Activated CD4-positive, alpha-beta T cell treated with anti-CD3 and anti-CD28 coated beads, Interleukin-10, Interleukin-2, amounts not matched to agents 100 ng/mL and 50 ng/mL, durations not matched to agents 16 hours and 8 hours (primary cell): ENCODE data around the gene LRRC27.

Experiments used
- DNase-seq: peaks from one replicate; pipeline ENCODE4 v3.0.0-alpha.2; 2020

Gene LRRC27

DNA sequence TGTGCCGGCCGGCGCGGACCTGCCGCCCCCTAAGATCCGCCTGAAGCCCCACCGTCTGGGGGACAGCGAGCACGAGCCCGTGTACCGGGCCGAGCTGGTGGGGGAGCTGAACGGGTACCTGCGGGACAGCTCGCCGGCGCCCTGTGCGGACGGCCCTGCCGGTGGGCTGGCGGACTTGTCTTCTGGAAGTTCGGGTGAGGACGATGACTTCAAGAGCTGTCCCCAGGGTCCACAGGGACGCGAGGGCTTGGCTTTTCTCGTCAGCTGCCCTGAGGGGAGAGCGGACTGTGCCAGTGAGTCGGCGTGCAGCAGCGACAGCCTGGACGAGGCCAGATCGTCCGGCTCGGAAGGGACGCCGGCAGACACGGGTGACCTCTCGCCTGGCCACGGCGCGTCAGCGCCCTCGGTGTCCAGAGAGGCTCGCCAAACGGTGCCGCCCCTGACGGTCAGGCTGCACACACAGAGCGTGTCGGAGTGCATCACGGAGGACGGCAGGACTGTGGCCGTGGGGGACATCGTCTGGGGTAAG, 73.5 kb downstream of the LRRC27 start:
- DNase-seq = no peak

DNA sequence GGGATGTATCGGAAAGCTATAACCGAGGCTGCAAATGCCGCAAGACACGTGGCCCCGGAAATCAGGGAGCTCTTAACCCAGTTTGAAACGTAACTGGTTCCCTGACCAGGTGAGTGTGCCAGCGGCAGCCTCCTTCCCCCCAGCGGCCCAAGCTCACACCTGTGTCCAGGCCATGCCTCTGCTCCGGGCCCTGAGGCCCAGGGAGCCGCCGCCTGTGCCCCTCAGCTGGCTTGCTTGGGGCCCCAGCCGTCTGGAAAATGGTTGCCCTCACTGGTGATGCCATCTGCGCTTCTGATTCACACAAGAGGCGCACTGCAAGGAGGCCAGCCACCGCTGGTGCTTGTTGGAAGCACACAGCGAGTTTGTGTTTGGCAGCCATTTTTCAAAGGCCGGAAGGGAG, 74.2 kb downstream of the LRRC27 start:
- DNase-seq = no peak

DNA sequence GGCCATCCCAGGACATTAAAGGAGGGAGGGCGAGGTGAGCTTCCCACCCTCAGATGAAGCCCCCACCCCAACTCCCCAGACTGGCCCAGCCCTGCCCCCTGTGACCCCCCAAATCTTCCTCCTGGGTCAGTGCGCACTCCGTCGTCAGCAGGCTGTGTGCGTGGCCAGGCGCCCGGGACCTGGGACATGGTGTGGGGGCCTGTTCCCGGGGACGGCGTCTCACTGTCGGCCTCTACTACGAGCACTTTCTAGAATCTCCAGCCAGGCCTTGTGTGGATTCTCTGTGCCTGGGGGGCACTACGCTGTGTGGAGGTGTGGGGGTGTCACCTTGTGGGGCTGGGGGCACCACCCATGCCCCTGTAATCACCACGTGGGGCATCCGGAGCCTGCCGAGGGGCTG, 74.8 kb downstream of the LRRC27 start:
- DNase-seq = no peak

DNA sequence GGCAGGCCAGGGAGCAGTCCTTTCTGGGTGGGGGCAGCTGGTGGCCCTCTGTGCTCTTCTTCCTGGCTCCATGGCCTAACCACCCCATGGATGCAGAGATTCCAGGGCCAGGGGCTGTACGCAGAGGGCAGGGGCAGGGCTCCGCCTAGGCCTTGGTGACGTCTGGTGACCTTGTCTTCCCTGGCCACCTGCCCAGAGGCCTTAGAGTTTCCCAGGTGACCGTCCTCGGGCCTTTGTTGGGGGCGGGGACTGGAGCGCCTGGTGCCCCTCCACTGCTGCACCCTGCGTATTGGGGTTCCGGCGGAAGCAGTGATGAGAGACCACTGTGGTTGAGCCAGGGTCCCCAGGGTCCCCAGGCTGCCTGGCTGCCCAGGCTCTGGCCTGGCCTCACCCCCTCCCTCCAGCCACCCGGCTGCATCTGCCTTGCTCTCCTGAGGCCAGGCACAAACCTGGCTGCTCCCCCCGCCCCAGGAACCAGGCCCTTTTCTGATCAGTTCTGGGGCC, 75.3 kb downstream of the LRRC27 start:
- no peak for DNase-seq

DNA sequence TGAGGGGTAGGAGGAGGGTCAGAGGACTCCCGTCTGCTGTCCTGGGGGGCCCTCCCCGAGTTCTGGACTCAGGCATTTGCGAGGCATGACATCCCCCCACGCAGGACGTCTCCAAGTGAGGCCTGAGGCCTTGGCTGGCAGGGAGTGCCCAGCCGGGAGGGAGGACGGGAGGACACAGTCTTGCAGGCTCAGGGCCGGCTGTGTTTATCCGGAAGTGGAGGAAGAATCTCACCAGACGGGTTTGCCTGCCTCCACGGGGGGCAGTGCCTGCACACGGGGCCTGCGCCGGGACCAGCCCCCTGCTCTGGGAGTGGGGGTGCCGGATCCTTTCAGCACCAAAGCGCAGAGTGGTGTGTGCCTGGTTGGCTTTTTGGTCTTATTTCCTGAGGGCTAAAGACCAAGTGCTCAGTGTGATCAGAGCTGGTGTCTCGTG, 75.9 kb downstream of the LRRC27 start:
- no peak for DNase-seq

DNA sequence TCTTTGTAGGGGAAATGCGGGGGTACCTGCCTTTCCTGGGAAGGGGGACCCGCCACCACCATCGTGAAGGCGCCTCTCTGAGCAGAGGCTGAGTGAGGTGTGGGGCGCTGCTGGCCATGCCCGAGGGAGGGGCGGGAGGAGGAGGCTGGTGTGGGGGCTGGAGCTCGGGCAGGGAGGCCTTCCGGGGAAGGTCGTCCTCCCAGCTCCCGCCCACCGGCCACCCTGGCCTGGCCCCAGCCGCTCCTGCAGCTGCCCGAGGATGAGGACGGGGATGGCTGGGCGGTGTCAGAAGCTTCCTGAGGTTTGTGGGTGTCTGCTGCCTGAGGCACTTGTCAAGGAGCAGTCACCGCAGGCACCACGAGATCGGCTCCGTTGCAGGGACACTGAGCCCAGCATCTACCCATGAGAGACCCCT, 76.4 kb downstream of the LRRC27 start:
- no peak for DNase-seq

DNA sequence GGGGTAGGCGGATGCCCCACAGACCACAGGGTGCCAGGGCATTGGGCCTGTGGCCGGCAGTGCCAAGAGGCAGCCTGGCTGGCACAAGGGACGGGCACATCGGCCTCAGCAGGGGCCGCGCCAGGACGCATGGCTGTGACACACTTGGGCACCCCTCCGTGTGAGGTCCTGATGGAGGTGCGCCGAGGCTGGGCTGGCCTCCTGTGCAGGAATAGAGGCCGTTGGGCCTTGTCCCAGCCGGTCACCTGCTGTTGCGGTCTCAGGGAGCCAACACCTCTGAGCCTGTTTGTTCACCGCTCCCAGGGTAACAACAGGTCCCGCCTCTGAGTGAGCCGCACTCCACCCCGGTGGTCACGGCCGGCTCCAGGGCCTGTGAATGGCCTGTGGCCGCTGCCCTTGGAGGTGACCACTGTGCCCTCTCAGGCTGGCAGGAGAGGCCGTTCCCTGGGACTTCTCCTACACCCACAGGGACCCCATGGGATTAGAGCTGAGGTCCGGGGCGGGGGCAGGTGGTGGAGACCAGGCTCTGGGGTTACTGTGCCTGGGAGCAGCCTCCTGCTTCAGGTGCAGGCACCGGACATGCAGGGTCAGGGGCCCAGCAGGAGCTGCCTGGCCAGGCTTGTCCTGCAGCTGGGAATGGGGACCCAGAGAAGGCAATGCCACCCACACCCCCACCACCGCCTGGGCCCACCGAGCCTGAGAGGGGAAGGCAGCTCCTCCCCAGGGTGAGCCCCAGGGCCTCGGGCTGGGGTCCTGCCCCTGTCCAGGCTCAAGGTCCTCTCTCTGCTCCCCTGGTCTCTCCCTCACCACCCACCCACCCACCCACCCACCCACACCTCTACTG, 77.1 kb downstream of the LRRC27 start:
- DNase-seq = no peak

DNA sequence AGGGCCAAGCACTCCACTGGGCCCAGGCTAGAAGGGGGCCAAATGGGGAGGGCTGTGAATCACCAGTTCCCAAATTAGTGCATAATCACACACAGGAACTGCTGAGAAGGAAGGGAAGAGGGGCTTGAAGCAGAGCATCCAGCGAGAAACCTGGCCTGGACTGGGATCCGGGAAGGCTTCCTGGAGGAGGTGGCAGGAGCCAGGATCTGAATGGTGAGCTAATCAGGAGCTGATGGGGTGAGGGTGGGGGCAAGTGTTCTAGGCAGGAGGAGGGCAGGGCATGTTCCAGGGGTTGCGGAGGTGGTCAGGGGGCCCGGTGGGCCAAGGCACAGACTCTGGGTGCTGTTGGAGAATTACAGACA, 77.7 kb downstream of the LRRC27 start:
- no peak for DNase-seq

DNA sequence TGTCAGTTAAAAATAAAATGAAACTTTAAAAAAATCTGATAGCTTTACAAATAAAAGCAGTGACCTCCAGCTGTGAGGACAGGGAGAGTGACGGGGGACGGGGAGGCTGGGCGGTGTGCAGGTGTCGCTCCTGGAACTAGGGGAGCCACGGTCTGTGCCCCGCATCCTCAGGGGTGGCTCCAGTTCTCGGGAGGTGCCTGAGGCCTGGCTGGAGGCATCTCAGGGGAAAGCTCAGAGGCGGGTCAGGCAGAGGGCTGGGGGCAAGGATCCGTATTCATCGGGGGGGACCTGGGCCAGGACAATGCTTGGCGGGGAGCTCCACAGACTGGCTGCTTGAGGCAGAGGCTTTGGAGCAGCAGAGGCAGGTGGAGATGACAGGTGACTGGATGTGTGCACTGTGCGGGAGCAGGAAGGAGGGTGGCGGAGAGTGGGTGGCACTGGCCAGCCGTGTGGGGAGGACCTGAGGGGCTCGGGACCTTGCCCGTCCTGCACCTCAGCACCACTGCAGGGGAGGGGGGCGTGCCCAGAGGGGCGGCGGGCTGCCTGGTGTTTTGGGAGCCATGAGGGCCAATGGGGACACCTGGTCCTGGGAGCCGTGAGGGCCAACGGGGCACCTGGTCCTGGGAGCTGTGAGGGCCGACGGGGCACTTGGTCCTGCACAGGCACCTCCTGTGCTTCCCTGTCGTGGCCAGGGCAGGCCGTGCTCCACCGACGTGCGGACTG, 78.2 kb downstream of the LRRC27 start:
- no peak for DNase-seq

DNA sequence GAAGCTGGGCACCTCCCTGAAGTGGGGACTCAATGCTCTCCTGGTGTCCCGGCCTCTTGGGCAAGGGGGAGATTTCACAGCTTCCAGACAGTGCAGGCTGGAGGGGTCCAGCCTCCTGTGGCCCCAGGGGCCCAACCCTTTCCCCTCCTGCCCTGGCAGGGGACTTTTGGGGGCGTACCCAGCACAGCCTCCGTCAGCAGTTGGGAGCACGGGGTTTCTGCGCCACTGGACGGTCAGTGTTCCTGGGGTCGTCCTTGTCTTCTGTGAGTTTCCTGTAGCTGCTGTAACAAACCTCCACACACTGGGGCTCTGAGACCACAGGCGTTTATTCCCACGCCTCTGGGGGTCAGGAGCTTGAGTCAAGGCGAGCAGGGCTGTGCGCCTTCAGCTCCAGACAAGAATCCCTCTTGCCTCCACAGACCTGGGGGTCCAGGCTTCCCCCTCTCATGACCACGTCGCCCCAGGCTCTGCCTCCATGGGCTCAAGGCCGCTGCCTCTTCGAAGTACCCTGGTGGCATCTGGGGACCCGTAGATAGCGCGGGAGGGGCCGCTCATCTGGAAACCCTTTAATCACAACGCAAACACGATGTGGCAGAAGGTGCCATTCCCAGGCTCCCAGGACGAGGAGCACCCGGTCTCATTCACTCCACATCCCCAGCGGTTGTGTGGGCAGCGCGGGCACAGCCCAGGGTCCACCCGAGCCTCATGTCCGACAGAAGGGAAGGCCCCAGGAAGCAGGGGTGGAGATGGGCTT, 79.0 kb downstream of the LRRC27 start:
- DNase-seq = no peak

DNA sequence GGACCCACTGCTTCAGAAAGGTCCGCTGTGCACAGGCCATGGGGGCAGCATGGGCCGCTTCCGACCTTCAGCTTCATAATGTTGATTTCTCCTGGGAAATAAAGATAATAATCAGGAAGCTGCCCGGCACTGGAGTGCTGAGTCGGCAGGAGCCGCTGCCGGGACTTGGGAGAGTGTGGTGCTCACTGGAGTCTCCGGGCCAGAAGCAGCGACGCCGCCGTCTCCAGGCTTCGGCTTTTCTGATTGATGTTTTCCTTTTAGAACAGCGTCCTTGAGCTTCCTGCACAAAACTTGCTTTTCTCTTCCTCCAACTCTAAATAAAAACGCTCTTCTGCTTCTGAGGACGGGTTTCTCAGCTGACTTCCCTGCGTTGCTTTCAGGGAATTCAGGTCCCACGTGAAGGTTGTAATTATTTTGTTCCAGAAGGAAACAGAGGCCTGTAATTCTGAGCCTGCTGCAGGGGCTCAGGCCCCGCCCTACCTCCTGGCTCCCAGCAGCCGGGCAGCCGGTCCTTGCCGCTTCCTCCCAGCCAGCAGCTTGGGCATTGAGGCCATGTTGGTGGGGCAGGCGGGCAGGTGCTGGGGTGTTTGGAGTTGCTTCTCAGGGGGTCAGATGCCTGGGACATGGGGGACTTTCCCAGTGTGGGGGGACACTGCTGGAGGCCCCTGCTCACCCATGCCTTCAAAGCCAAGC, 79.7 kb downstream of the LRRC27 start:
- DNase-seq = no peak

DNA sequence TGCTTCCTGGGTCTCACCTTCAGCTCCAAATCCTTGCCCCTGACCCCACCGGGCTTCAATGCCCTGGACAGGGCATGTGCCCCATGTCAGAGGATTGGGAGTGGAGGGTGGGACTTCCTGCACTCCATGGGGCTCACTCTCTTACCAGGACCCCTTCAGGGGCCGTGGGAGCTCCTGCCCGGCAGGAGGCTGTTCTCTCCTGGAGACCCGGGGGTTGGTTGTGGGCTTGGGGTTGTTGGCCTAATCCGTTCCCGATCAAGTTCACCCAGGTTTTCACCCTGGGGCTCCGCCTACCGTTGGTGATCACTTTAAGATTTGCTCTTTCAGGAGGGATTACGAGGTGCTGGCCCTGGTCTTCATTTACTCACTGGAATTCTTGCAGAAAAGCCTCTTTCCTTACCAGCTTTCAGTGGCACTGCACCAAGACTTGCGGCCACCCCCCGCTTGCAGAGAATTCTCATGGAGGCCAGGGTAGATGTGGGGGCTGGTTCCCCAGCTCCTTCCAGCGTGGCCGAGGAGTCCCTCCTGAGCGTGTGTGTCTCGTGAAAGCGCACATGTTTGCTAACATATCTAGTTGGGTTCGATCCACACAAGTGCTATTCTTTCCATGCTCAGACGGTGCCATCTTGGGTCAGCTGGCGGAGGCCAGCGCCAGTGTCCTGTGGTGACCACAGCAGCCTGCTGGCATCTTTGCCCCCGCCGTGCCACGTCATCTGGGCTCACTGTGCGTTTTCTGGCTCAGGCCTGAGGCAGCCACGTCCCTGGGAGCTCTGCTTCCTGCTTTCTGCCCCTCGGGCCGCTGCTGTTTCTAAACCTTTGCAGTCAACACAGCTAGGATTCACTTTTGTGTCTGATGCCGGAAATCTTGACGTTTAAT, 80.6 kb downstream of the LRRC27 start:
- DNase-seq = no peak

DNA sequence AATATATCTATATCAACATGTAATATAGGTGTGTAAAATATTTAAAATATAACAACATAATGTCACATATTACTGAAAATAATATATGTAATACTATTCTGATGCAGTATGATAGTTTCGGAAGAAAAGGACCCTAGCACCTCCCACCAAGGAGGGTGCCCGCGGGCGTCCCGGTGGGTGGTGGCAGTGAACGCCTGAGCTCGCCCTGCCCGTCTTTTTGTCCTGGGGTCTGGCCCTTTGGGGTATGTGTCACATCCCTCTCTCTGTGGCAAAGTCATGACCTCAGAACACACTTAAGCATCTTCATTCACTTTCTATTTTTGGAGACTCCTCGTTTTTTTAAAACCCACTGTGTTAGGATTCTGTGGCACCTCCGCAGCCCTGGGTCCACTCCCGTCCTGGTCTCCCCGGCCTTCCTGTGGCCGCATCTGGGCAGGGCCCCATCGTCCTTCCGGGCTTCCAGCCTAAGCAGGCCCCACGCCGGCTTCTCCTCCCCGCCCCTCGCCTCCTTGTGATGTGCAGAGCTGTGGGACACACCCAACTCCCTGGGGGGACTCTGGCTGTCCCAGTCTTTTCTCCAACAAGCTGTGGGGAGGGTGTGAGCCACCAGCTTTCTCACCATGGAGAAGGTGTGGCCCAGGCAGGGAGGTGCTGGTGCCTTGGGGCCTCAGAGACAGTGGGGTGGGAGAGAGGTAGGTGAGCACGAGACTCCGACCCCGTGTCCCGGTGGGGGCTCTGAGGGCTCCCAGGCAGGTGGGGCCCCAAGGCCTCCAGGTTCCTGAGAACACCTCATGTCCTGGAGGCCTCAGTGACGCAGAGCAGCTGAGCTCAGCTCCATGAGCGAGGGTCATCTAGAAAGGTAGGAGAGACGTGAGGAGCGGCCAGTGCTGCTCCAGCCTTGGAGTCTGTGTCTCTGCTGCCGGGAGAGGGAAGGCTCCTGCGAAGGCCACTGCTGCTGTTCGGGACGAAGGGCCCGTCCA, 81.5 kb downstream of the LRRC27 start:
- DNase-seq = no peak

DNA sequence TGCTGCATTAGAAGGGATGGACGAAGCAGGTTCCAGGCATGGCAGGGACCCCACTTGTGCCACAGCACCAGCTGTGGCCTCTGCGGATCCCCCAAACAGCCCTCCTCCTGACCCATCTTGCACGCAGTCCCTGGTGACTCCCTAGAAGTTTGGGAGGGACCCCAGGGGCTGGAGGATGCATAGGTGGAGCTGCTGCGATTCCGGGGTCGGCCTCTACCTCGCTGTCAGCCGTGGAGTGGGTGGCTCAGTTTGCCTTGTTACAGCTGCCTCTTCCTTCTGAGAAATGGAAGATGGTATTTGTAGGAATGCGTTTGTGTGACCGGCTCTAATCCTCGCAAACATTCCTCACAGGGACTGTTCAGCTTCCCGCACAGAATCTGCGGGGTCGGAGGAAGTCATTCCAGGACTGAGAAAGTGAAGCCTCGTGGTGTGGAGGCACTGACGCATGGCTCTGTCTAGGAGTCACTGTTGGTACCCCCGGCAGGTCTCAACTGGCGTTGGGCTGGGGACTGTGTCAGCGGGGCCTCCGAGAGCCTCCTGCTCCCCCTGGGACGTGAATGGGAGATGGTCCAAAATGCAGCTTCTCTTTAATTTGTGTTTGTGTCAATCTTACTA, 82.5 kb downstream of the LRRC27 start:
- no peak for DNase-seq

DNA sequence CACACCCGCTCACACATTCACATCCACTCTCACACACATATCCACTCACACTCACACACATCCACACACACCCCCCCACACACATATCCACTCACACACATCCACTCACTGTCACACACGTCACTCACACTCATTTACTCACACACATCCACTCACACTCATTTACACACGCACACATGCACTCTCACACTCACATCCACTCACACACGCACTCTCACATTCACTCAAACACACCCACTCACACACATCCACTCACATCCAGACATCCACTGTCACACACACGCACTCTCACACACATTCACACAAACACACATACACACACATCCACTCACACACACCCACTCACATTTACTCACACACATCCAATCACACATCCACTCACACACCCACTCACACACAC, 83.3 kb downstream of the LRRC27 start:
- no peak for DNase-seq

DNA sequence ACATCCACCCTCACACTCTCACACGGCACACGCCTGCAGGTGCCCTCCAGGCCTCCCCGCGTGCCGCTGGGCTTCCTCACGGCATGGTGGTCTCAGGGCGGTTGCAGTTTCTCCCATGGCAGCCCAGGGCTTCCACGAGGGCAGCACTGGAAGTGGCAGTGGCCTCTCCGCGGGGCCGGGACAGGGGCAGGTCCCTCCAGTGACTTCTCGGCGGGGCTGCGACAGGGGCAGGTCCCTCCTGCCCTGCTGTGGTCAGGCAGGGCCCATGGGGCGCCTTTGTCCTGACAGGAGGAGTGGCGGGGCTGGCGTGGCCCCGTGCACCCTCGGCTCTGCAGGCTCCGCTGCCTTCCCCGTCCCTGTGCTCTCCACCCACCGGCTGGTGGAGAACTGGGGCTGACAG, 84.0 kb downstream of the LRRC27 start:
- DNase-seq = no peak

DNA sequence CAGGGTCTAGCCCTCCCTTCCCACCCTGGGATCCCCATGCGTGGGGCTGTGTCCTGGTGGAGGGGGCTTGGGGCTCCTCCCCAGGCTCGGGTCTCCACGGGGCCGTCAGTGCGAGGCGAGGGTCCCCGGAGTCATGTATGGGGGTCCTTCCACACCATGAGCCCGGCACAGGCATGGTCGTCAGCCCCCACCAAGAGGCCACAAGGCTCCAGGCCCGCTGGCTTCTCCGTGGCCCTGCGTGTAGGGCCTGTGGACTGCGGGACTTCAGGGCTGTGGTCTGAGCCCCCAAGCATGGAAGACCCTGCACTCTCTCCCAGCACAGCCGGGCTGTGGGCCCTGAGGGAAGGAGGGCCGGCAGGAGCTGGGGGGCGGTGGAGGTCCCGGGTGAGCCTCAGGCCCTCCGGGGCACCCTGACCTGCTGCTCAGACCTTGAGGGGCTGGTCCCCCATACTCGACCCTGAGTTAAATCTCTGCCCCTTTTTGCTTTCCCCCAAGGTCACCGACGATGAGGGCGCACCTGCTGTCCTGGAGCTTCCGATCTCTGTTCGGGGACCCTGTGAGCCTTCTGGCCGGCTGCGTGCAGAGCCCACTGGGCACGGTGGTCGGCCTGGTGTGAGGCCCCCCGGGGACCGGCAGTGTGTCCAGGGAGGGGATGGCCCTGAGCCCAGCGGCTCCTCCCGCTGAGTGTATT, 84.7 kb downstream of the LRRC27 start:
- no peak for DNase-seq

DNA sequence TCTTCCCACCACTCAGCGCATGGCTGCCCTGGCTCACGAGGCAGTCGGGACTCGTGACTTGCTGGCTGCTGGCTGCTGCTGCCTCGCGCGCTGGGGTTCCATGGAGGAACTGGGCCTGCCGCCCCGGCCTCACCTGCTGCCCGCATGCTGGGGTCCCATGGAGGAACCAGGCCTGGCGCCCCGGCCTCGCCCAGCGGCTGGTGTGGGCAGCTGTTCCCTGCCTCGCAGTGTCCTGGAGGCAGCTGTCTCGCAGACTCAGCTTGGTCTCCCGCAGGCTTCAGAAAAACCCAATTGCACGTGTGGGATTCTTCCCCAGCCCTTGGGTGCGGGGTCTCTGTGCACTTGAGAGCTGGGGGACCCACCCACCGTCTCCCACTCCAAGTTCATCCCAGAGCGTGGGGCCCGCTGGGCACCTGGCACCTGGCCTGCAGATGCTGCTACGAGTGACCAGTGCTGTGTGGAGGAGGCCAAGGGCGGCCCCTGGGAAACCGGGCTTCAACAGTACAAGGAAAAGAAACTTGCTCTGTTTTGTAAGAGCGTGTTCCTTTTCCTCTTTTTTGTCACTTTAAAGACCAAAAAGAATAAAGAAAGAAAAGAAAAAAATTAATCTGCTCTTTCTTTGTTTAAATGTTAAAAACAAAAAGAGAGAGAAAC, 85.4 kb downstream of the LRRC27 start:
- no peak for DNase-seq

DNA sequence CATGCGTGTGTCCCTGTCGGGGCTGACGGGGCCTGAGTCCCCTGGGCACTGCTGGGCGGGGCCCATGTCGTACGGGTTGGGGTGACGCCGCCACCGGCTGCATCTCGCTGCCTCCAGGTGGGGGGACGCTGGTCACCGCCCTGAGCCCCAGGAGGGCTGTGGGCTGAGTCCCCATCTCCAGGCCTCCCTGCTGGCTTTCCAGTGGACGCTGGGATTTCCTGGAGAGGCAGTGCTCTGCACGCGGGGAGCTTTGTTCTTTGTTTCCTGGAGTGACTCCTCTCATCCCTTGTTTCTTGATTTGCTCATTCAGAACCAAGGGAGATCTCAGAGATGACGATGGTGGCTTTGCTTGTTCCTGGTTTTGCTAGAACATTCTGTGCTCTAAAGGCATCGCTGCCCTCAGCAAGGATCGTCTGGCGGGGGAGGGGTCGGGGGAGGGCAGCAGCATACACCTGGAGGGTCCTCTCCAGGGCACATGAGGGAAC, 86.0 kb downstream of the LRRC27 start:
- no peak for DNase-seq
